GM18502 (cell line): ENCODE data around the gene UAP1L1.

Source experiments
- ATAC-seq: cut with Tn5 transposase; IDR thresholded peaks from one replicate; pipeline ENCODE4 v1.9.1; 2021; ENCODE audit warnings: mild to moderate bottlenecking; ENCODE audit not compliant: unreplicated experiment, poor library complexity

The UAP1L1 gene

GRCh38 chr9:137128158-137128861, 51.0 kb downstream of the UAP1L1 start:
- ATAC-seq, result no peak

DNA sequence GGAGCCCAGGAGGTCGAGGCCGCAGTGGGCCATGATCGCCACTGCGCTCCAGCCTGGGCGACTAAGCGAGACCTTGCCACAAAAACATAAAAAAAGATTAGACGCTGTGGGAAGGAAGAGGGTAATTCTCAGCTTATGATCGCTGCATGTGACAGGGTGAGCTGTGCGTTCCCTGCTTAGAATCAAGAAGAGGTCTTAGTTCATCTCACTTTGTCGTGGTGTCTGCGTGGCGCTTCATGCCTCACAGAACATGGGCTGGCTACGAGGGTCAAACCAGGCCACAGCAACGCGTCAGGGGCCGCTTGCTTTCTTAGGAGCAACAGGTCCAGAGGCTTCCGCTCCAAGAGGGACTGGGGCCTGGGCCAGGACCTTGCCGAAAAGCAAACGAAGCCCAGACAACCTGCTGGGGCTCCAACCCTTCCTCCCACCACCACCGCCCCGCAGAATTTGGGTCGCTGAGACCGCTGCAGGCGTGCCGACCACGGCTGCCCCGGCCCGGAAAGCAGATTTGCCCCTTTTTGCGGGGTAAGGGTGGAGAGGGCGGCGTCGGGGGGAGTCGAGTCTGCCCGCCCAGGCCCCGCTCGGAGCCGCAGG, 51.6 kb downstream of the UAP1L1 start:
- ATAC-seq, result peak; percentile 25

DNA sequence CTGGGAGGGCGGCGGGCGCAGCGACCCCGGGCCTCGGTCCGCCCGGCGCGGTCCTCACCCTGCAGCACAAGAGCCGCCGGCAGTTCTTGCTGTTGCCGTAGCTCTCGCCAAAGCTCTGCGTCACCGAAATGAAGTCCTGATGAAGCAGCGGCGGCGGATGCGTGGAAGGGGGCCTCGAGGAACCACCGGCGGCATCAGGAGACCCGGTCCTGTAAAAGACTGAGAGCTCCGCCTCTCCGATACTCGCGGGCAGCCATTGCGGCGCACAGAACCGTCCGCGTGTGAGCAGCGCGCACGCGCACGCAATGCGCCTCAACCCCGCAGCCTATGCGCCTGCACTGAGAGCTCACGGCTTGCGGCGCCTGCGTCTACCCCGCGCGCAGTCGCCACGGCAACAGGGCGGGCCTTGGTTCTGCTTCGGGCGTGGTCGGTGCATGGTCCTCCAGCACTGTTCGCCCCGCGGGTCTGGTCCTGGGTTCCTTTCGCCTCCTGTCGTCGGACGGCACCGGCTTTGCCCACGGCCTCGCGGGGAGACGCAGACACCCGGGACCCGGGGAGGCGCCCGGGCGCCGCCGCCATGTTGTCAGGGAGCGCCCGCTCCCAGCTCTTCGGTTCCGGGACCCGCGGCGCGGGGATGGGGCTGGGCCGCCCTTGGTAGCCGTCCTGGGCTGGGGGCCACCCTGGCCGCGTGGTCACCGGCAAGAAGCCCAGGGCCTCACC, 52.3 kb downstream of the UAP1L1 start:
- ATAC-seq, result peak; percentile 82

GRCh38 chr9:137130176-137130755, 52.9 kb downstream of the UAP1L1 start:
- no peak for ATAC-seq
